ENCODE results near the gene RNF212B. TPM values are rescaled to one million over a fixed set of nuclear protein-coding genes. Genes with fewer than 3 reads are reported as not detected.

RNF212B gene, protein sequence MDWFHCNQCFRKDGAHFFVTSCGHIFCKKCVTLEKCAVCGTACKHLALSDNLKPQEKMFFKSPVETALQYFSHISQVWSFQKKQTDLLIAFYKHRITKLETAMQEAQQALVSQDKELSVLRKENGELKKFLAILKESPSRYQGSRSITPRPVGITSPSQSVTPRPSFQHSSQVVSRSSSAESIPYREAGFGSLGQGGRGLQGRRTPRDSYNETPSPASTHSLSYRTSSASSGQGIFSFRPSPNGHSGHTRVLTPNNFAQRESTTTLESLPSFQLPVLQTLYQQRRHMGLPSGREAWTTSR
- total RNA-seq: not detected in 2 replicates

DNA sequence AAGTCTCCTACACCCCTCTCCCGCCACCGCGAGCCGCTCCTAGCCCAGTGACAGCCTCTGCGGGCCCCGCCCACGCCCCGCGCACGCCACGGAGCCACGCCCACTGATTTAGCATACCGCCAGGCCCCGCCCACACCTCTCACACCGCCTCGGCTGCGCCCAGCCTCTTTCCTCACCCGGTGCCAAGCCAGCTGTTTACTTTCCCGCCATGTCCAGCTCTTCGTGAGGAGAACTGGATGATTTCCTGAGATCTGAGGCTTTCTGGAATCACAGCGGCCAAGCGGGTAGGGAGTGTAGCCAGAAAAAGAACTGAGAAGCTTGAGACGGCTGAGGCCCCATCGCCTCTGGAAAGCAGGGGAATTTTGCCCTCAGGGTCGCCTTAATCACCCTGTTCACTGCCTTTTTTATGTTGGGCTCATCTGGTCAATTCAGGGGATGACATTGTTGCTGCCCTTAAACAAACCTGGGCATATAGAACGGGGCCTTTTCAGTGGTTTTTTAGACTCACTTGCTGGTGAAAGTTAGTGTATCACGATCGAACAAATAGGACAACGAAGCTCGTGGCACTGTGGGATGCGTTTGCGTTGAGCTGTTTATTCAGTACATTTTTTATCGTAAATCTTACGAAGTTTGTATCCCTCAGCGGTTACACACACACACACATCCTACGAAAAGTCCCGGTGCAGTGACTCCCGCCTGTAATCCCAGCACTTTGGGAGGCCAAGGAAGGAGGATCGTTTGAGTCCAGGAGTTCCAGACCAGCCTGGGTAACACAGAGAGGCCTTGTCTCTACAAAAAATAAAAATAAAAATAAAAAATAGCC, at the start of gene RNF212B:
Gene RNF212B, plus strand, starts transcription at position 165 of the 823 bp plus-strand sequence. CDS start 2,410 bp downstream, outside the sequence.

DNA sequence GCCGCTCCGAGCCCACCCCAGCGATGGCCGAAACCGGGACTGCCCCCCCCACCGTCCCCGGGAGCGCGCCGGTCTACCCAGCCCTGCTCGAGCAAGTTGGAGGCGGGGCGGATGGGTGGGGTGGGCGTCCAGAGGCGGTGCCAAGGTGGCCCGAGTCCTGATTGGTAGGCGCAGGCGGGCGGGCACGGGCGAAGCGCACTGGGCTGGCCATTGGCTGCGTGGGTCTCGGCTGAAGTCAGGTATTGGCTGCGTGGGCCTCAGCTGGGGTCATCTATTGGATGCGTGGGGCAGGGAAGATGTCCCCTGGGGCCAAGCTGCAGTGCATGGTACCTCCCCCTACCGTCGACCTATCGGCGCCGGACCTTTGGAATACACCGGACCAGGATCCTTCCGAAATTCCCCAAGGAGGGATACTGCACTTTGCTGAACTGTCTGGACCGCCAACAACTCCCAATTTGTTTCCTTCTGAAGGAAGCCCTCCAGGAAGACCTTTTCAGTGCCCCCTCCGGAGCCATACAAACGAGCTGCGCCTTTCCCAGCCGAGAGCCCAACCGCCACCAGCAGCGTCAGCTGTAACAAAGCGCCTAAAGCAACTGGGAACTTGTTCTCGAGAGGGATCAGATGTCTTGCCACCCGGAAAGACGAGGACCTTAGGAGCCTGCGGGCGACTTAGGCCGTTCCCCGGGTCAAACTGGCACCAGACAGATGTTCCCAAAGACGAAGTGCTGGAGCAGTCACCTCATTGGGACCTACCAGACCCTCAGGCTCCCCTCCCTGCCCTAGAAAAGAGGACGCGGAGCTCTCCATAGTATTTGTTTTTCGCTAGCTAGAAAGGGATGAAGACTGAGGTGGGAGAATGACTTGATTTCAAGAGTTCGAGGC, 48.5 kb downstream of the RNF212B start, which contains the start of gene HOMEZ:
Gene HOMEZ, minus strand, starts transcription at position 113 of the 882 bp plus-strand sequence. CDS start 180 bp downstream, outside the sequence.

DNA sequence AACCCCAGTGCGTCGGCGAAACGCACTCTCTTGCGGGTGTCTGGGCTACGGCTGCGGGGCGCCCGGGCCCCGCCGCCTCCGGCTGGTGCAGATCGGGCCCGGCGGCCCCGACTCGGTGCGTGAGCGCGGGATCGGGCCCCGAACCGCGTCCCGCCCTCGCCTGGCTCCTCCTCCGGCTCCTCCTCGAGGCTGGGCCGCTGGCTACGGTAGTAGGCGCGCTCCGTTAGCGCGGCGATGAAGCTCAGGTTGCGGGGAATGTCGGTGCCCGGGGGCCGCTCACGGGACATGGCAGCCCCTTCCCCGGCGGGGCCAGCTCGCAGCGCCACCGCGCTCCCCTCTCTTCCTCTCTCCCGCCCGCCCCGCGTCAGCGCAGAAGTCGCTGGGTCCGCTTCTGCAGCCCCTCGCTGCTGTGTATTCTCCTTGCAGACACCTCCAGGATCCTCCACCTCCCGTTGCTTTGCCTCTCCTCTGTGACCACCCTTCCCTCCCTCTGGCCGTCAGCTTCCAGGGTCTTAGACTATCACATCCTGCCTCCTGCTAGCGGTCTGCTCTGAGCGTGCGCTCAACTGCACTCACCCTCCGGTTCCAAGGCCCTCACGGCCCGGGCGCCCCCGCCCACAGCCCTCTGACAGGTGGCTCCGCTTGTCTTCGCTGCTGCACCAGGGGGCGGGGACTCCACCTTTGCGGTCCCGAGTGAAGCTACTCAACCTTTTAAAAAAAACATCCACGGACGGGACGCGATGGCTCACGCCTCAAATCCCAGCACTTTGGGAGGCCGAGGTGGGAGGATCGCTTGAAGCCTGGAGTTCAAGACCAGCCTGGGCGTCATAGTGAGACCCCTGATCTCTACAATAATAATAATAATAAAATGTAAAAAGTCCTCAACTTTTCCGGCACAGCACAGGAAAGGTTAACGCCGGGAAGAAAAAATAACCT, 64.8 kb downstream of the RNF212B start, which contains the start of gene PPP1R3E:
Gene PPP1R3E, minus strand, starts transcription at position 570 of the 936 bp plus-strand sequence. Its CDS starts 283 bp downstream, at position 287.

GRCh38 chr14:23306412-23307145, 68.8 kb downstream of the RNF212B start, which contains the start of gene BCL2L2:
TSS of gene BCL2L2 (plus strand) at chr14:23306833. CDS start at chr14:23307768, 935 bp downstream.

DNA sequence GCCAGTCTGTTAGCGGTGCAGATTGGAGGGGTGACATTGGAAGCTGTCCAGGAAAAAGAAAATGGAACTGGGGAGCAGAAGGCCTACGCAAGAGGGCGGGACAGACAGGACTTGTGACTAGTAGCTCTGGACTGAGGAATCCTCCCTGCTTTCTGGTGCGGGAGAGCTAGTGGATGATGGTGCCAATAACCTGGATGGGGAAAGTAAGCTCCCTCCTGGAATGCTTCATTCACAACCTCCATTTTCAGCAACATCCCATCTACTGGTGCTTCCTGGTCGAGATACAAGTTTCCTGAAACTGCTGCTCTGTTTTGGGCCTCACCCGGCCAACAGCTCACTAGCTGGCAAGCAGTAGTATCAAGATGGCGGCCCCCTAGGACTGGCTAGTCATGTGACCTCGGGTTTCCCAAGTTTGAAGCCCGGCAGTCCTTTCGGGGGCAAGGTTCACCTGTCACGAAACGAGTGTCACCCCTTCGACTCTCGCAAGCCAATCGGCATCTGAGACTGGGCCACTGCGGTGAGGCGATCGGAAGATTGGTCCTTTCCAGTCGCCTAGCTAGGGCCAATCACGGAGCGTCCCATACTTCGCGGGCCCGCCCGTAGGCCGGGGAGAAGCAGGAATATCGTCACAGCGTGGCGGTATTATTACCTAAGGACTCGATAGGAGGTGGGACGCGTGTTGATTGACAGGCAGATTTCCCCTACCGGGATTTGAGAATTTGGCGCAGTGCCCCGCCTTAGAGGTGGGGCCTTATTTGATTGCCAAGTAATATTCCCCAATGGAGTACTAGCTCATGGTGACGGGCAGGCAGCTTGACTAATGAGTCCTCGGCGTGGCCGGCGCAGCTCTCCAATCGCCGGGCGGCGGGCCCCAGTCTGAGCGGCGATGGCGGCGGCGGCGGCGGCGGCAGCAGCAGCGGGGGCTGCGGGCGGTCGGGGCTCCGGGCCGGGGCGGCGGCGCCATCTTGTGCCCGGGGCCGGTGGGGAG, 83.1 kb downstream of the RNF212B start, which contains the start of gene PABPN1:
Gene PABPN1, plus strand, starts transcription at position 874 of the 988 bp plus-strand sequence. Its CDS starts 13 bp downstream, at position 887.

Other genes with a start within 250 kb of the RNF212B start
- 6.4 and 9.8 TPM in 2 replicates for gene C14orf93, start 227.8 kb upstream of the RNF212B start, total RNA-seq
- 163 and 182 TPM in 2 replicates for gene PSMB5, start 203.0 kb upstream of the RNF212B start, total RNA-seq
- gene PSMB11, start 195.7 kb upstream of the RNF212B start, total RNA-seq: not detected in 2 replicates
- gene CDH24, start 180.4 kb upstream of the RNF212B start, total RNA-seq: 3.2 TPM in 2 replicates
- 55.4 and 67.2 TPM in 2 replicates for gene ACIN1, start 142.8 kb upstream of the RNF212B start, total RNA-seq
- gene C14orf119, start 142.4 kb upstream of the RNF212B start, total RNA-seq: 41.1 and 52.5 TPM in 2 replicates
- gene CIROP, start 132.9 kb upstream of the RNF212B start, total RNA-seq: 0.69 and 0.83 TPM in 2 replicates
- gene CEBPE, start 118.7 kb upstream of the RNF212B start, total RNA-seq: not detected in 2 replicates
- 11.2 and 13.9 TPM in 2 replicates for gene SLC7A8, start 54.3 kb upstream of the RNF212B start, total RNA-seq
- 6.7 and 8.2 TPM in 2 replicates for gene HOMEZ, start 48.2 kb downstream of the RNF212B start, total RNA-seq
- 4.9 and 9.9 TPM in 2 replicates for gene PPP1R3E, start 64.9 kb downstream of the RNF212B start, total RNA-seq
- gene BCL2L2, start 68.9 kb downstream of the RNF212B start, total RNA-seq: 10.2 and 11.8 TPM in 2 replicates
- gene PABPN1, start 83.5 kb downstream of the RNF212B start, total RNA-seq: 31.1 and 35.1 TPM in 2 replicates
- gene SLC22A17, start 115.0 kb downstream of the RNF212B start, total RNA-seq: 26.1 and 33.0 TPM in 2 replicates
- 6.7 and 8.9 TPM in 2 replicates for gene EFS, start 127.2 kb downstream of the RNF212B start, total RNA-seq
- not detected in 2 replicates for gene IL25, start 134.9 kb downstream of the RNF212B start, total RNA-seq
- gene CMTM5, start 139.1 kb downstream of the RNF212B start, total RNA-seq: not detected in 2 replicates
- not detected in 2 replicates for gene MYH6, start 170.3 kb downstream of the RNF212B start, total RNA-seq
- gene MYH7, start 197.7 kb downstream of the RNF212B start, total RNA-seq: not detected in 2 replicates
- 18.8 and 30.0 TPM in 2 replicates for gene NGDN, start 231.8 kb downstream of the RNF212B start, total RNA-seq

All from cardiac ventricle fibroblast (primary cell).